K562 (cell line): Measurements from ENCODE around the gene CENPH. TPM values are rescaled to one million over a fixed set of nuclear protein-coding genes. Genes with fewer than 3 reads are reported as not detected.

Source experiments
- ATAC-seq: fragments of 200-7000 bp; cut with Tn5 transposase; 3 replicates; pipeline ENCODE4 v1.9.1; 2020; ENCODE audit warnings: moderate library complexity
- BruUV-seq: library from RNA; stranded (reverse); fragments of 400-500 nt; replicated peaks from 2 replicates; lab custom pipeline; 2021; lab: Mats Ljungman, UMichigan
- CTCF ChIA-PET: fragments of 300-600 bp; formaldehyde crosslinking; extraction: SDS; loops from one replicate; lab custom pipeline; 2021; ENCODE audit warnings: low intra/inter-chr PET ratio; lab: Yijun Ruan, JAX
- POLR2A ChIA-PET: fragments of 300-600, 350-650 bp; sonication (Branson Sonifier 250); formaldehyde crosslinking; extraction: SDS; loops from one replicate; lab custom pipeline; 2021; ENCODE audit warnings: antibody characterized with exemption, inconsistent platforms; lab: Yijun Ruan, JAX
- DNase-seq, 4 experiments: peaks; one replicate each; pipeline versions ENCODE4 v3.0.0 to v3.0.0-alpha.2; 2011 to 2018; ENCODE audit warnings: low spot score in 3 of 4, mixed read lengths in 3 of 4; ENCODE audit errors: extremely low read depth in 1 of 4
- FAIRE-seq: peaks from 2 replicates; lab custom pipeline; 2011; peaks lifted over from hg19 to GRCh38; lab: Jason Lieb, UNC
- H2AFZ ChIP-seq: 2 replicates; pipeline ENCODE4 v1.6.0; 2011; ENCODE audit warnings: low read depth, low read length, control low read depth, inconsistent platforms
- H3K27ac ChIP-seq: fragments of 200-600 bp; 3 replicates; pipeline ENCODE4 v1.8.0; 2011; ENCODE audit warnings: low read depth, mild to moderate bottlenecking, control low read depth, inconsistent platforms, low read length, moderate library complexity, mixed read lengths; ENCODE audit errors: extremely low read depth
- H3K27me3 ChIP-seq, 2 experiments: fragments of 300-600 bp in 1 of 2; 2 replicates in 1 of 2; 3 replicates in 1 of 2; pipeline versions ENCODE4 v1.6.0 to v1.8.0; 2011; ENCODE audit warnings: inconsistent platforms in 2 of 2, low read length in 2 of 2, mild to moderate bottlenecking in 1 of 2, mixed read lengths in 1 of 2, moderate library complexity in 1 of 2; ENCODE audit not compliant: control insufficient read depth in 2 of 2, insufficient read depth in 2 of 2
- H3K36me3 ChIP-seq: fragments of 300-600 bp; 3 replicates; pipeline ENCODE4 v1.8.0; 2011; ENCODE audit warnings: mild to moderate bottlenecking, low read length, inconsistent platforms; ENCODE audit not compliant: control insufficient read depth, insufficient read depth
- H3K4me1 ChIP-seq, 2 experiments: fragments of 200-600 bp in 1 of 2; replicated peaks in 1 of 2; 2 replicates in 1 of 2; 3 replicates in 1 of 2; pipeline versions ENCODE4 v1.5.1 to v1.8.0; 2011; ENCODE audit warnings: inconsistent platforms in 2 of 2, low read length in 2 of 2, mild to moderate bottlenecking in 1 of 2, mixed read lengths in 1 of 2, moderate library complexity in 1 of 2; ENCODE audit not compliant: control insufficient read depth in 2 of 2, insufficient read depth in 2 of 2
- H3K4me2 ChIP-seq: 2 replicates; pipeline ENCODE4 v1.6.1; 2011; ENCODE audit warnings: low read length, control low read depth, inconsistent platforms, mixed read lengths; ENCODE audit not compliant: insufficient read depth
- H3K4me3 ChIP-seq: fragments of 200-600 bp; sonication (generic), shearing (Covaris generic); 2 replicates; pipeline ENCODE4 v1.5.1; 2016; ENCODE audit warnings: control low read depth, inconsistent platforms
- H3K79me2 ChIP-seq: fragments of 200-600 bp; 3 replicates; pipeline ENCODE4 v1.8.0; 2011; ENCODE audit warnings: low read length, inconsistent platforms; ENCODE audit not compliant: control insufficient read depth, insufficient read depth
- H3K9ac ChIP-seq, 2 experiments: 2 replicates each; pipeline versions ENCODE4 v1.6.0 to v1.6.1; 2011; ENCODE audit warnings: low read depth in 2 of 2, low read length in 2 of 2, control low read depth in 1 of 2, inconsistent platforms in 1 of 2, mild to moderate bottlenecking in 1 of 2, mixed read lengths in 1 of 2; ENCODE audit not compliant: insufficient read depth in 1 of 2
- H3K9me1 ChIP-seq: one replicate; pipeline ENCODE4 v1.6.0; 2011; ENCODE audit warnings: inconsistent platforms, mild to moderate bottlenecking, low read length, moderate library complexity; ENCODE audit not compliant: control insufficient read depth, insufficient read depth
- H3K9me3 ChIP-seq: replicated peaks from 2 replicates; pipeline ENCODE4 v1.5.1; 2011; ENCODE audit warnings: low read depth, low read length, inconsistent platforms; ENCODE audit not compliant: control insufficient read depth, insufficient read depth
- H4K20me1 ChIP-seq: replicated peaks from 2 replicates; pipeline ENCODE4 v1.6.1; 2011; ENCODE audit warnings: low read length, inconsistent platforms, mixed read lengths; ENCODE audit not compliant: control insufficient read depth, insufficient read depth
- CAMTA2 ChIP-seq: fragments of 250-450 bp; sonication (Bioruptor Pico); conservative IDR thresholded peaks from 2 replicates; pipeline ENCODE4 v1.5.1; 2022
- COPS2 ChIP-seq: fragments of 450-650 bp; conservative IDR thresholded peaks from 2 replicates; pipeline ENCODE4 v1.6.1; 2016; ENCODE audit warnings: mild to moderate bottlenecking, moderate library complexity
- EP400 ChIP-seq: fragments of 450-650 bp; IDR thresholded peaks from 2 replicates; pipeline ENCODE4 v1.6.1; 2017; ENCODE audit warnings: antibody characterized with exemption, mild to moderate bottlenecking, moderate library complexity
- ETV5 ChIP-seq: sonication (generic); formaldehyde crosslinking; IDR thresholded peaks from 2 replicates; pipeline ENCODE4 v1.4.0; 2020; ENCODE audit warnings: low read depth, mild to moderate bottlenecking, missing genetic modification reagents
- POLR3A ChIP-seq: IDR thresholded peaks from 2 replicates; pipeline ENCODE4 v1.6.1; 2011; ENCODE audit warnings: borderline replicate concordance, mild to moderate bottlenecking, moderate library complexity; ENCODE audit not compliant: insufficient read length, insufficient read depth; ENCODE audit errors: extremely low read depth
- POLR3G ChIP-seq: IDR thresholded peaks from 2 replicates; pipeline ENCODE4 v1.6.1; 2011; ENCODE audit not compliant: insufficient read length, insufficient replicate concordance; ENCODE audit errors: extremely low read depth
- TCFL5 ChIP-seq: fragments of 250-450 bp; sonication (Bioruptor Pico); conservative IDR thresholded peaks from 2 replicates; pipeline ENCODE4 v1.6.1; 2021; ENCODE audit warnings: mild to moderate bottlenecking, moderate library complexity, matching md5 sums
- TGIF2 ChIP-seq: sonication (generic); formaldehyde crosslinking; IDR thresholded peaks from 2 replicates; pipeline ENCODE4 v1.8.1; 2022; ENCODE audit warnings: mild to moderate bottlenecking, missing genetic modification reagents, moderate library complexity
- WGBS: fragments of 100-300 bp; shearing (Covaris generic); methylation state at CpG from one replicate; pipeline ENCODE4 v1.1.6; 2016; ENCODE audit warnings: low coverage, mixed read lengths; ENCODE audit not compliant: insufficient coverage; ENCODE audit errors: missing lambda C conversion rate; 5-methylcytosine and 5-hydroxymethylcytosine counted together
- in situ Hi-C: fragments of 300-500 bp; cut with MboI; formaldehyde crosslinking; loops from 4 replicates; pipeline ENCODE4 v1.15.0; 2018; ENCODE audit warnings: inconsistent platforms, mixed read lengths
- intact Hi-C: fragments of 100-400 bp; cut with micrococcal nuclease; formaldehyde crosslinking; loops from 2 replicates; pipeline ENCODE4 v1.14.2; 2022
- polyA plus RNA-seq, 8 experiments: library from polyadenylated mRNA; depleted of rRNA in 4 of 8; stranded (reverse) in 5 of 8; unstranded in 3 of 8; fragments of >200 nt; fragmentation: Nextera tagmentation in 2 of 8; fragmentation: Illumina TruSeq in 1 of 8; extraction: Ambion mirVana in 2 of 8; extraction: Trizol in 1 of 8; gene quantifications; 2 replicates each; pipeline versions ENCODE4 v1.2.1 to v1.2.3, GENCODE V29; 2011 to 2014; ENCODE audit warnings: inconsistent platforms in 1 of 8, missing spikeins in 1 of 8
- total RNA-seq, 7 experiments: library from RNA; depleted of rRNA in 6 of 7; stranded (reverse); fragments of >200 nt in 6 of 7; fragmentation: Illumina TruSeq in 2 of 7; extraction: Trizol in 2 of 7; gene quantifications; 2 replicates each; pipeline versions ENCODE4 v1.2.1 to v1.2.3, GENCODE V29; 2011 to 2021; ENCODE audit warnings: low replicate concordance in 1 of 7
- TF ChIP-seq, protein P1 (sequence below): fragments of 450-650 bp; IDR thresholded peaks from 2 replicates; pipeline ENCODE4 v1.6.1; 2018; ENCODE audit warnings: mild to moderate bottlenecking, low read depth; ENCODE audit not compliant: partially characterized antibody
- TF ChIP-seq, protein P2 (sequence below): fragments of 200-400 bp; formaldehyde crosslinking; IDR thresholded peaks from 2 replicates; pipeline ENCODE4 v1.6.1; 2017; ENCODE audit warnings: mild to moderate bottlenecking, low read depth, low read length, moderate library complexity

Gene CENPH
- total and polyA plus RNA-seq, 9 of the 15 experiments (the other 6 are each of a cell fraction or from before 2014, with no cell fraction given), result 10.5 to 124 (median 74.9) TPM

DNA sequence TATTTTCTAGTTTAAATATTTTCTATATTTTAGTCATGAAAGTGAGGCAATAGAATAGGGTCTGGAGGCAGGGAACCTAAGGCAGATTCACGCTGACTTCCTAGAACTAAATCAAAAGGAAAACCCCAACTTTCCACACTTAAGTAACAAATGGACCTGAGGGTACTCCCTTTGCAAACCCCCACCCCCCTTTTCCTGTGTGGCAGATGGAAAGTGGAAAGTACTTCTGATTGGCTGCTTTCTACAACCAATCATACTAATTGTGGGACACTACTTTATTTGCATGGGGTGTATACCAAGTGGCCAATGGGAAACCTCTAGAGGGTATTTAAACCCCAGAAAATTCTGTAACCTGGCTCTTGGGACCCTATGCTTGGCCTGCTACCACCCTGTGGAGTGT, 4.8 kb upstream of the CENPH start:
- 100% methylated on average over 1 of the region's 1 CpG for WGBS
- Histone ChIP-seq H3K9me1 (no peaks in the 10 kb centered on the region), H3K4me3 (no peak overlapping the region), H3K4me1 (peaks cover 7 to 8% of the 10 kb centered on the region in 2 experiments; a peak in 4 of 5 replicates), H3K9ac (no peak overlapping the region), H3K9me3 (0 out of 2 replicates have a peak, but pooled peaks cover 2% of the 10 kb centered on the region), H4K20me1 (no peaks in the 10 kb centered on the region), H3K27me3 (no peaks in the 10 kb centered on the region), H3K36me3 (no peaks in the 10 kb centered on the region), H2AFZ (peak overlapping the region; percentile 56; the same call in 1 of the 2 replicates), H3K27ac (no peak overlapping the region), H3K4me2 (no peak overlapping the region), H3K79me2 (peaks cover 9% of the 10 kb centered on the region; the same call in 2 of the 3 replicates)
- intact Hi-C loops, result no loop called here
- BruUV-seq, result no TSS peak
- in situ Hi-C loops, result no loop called here
- no peak for ATAC-seq
- FAIRE-seq, result no peak
- POLR2A ChIA-PET, result no interaction called here
- peak in 1 of 4 experiments; percentile 43 for DNase-seq
- CTCF ChIA-PET, result interaction anchor here (0.5 kb wide), 1 partner anchor 142 kb away, joined by 3 read pairs; no protein-coding TSS in a partner anchor
- no peak for TF ChIP-seq TCFL5
- TF ChIP-seq ETV5, result no peak
- TF ChIP-seq, protein P1, sequence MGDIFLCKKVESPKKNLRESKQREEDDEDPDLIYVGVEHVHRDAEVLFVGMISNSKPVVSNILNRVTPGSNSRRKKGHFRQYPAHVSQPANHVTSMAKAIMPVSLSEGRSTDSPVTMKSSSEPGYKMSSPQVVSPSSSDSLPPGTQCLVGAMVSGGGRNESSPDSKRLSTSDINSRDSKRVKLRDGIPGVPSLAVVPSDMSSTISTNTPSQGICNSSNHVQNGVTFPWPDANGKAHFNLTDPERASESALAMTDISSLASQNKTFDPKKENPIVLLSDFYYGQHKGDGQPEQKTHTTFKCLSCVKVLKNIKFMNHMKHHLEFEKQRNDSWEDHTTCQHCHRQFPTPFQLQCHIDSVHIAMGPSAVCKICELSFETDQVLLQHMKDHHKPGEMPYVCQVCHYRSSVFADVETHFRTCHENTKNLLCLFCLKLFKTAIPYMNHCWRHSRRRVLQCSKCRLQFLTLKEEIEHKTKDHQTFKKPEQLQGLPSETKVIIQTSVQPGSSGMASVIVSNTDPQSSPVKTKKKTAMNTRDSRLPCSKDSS, result no peak
- no peak for TF ChIP-seq POLR3A
- no peak for TF ChIP-seq CAMTA2 (CRISPR knock-in tag)
- TF ChIP-seq COPS2, result no peak
- TF ChIP-seq TGIF2, result no peak
- TF ChIP-seq, protein P2, sequence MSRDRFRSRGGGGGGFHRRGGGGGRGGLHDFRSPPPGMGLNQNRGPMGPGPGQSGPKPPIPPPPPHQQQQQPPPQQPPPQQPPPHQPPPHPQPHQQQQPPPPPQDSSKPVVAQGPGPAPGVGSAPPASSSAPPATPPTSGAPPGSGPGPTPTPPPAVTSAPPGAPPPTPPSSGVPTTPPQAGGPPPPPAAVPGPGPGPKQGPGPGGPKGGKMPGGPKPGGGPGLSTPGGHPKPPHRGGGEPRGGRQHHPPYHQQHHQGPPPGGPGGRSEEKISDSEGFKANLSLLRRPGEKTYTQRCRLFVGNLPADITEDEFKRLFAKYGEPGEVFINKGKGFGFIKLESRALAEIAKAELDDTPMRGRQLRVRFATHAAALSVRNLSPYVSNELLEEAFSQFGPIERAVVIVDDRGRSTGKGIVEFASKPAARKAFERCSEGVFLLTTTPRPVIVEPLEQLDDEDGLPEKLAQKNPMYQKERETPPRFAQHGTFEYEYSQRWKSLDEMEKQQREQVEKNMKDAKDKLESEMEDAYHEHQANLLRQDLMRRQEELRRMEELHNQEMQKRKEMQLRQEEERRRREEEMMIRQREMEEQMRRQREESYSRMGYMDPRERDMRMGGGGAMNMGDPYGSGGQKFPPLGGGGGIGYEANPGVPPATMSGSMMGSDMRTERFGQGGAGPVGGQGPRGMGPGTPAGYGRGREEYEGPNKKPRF, result no peak
- TF ChIP-seq EP400, result no peak
- TF ChIP-seq POLR3G, result no peak
